Stimulated activated CD8-positive, alpha-beta memory T cell treated with anti-CD3 and anti-CD28 coated beads, Interleukin-4, amount 100 ng/mL, for 4 hours (primary cell): Measurements from ENCODE around the gene PBX3.
"Not testable (repeated sequence)": the region's sequence is repeated elsewhere in the genome, so short reads cannot be mapped to it uniquely, and the experiment has no call there.

Experiments
- DNase-seq, 2 donors: peaks; one replicate each; pipeline ENCODE4 v3.0.0-alpha.2; 2020; ENCODE audit warnings: low read depth in 2 of 2, low spot score in 1 of 2

PBX3 gene

GRCh38 chr9:125821078-125821477 is 73.9 kb downstream of the PBX3 start:
- DNase-seq: no peak

- no peak for DNase-seq
Measured at GRCh38 chr9:125822160-125822559, 75.0 kb downstream of the PBX3 start.

GRCh38 chr9:125822902-125823301 is 75.7 kb downstream of the PBX3 start:
- no peak for DNase-seq

- not testable (repeated sequence) for DNase-seq
Measured at GRCh38 chr9:125823874-125824406, 76.8 kb downstream of the PBX3 start.

- DNase-seq: no peak
Measured at GRCh38 chr9:125825762-125826161, 78.6 kb downstream of the PBX3 start.

- no peak for DNase-seq
Measured at GRCh38 chr9:125826850-125827249, 79.7 kb downstream of the PBX3 start.

- DNase-seq: peak in 1 of 2 donors; percentile 16
Measured at GRCh38 chr9:125829743-125830142, 82.6 kb downstream of the PBX3 start.

- DNase-seq: no peak
Measured at GRCh38 chr9:125831054-125831453, 83.9 kb downstream of the PBX3 start.

GRCh38 chr9:125831616-125832015 is 84.4 kb downstream of the PBX3 start:
- no peak for DNase-seq

GRCh38 chr9:125835655-125836054 is 88.5 kb downstream of the PBX3 start:
- no peak for DNase-seq

- no peak for DNase-seq
Measured at GRCh38 chr9:125839317-125839716, 92.1 kb downstream of the PBX3 start.

- DNase-seq: no peak
Measured at GRCh38 chr9:125841444-125841843, 94.3 kb downstream of the PBX3 start.

- no peak for DNase-seq
Measured at GRCh38 chr9:125842242-125842641, 95.1 kb downstream of the PBX3 start.

- no peak for DNase-seq
Measured at GRCh38 chr9:125843646-125844045, 96.5 kb downstream of the PBX3 start.

GRCh38 chr9:125844611-125845010 is 97.4 kb downstream of the PBX3 start:
- DNase-seq: no peak

- DNase-seq: no peak
Measured at GRCh38 chr9:125845271-125845808, 98.2 kb downstream of the PBX3 start.

GRCh38 chr9:125847735-125848134 is 100.6 kb downstream of the PBX3 start:
- DNase-seq: no peak

- no peak for DNase-seq
Measured at GRCh38 chr9:125850106-125850632, 103.0 kb downstream of the PBX3 start.

- DNase-seq: no peak
Measured at GRCh38 chr9:125850763-125851162, 103.6 kb downstream of the PBX3 start.

GRCh38 chr9:125851979-125852378 is 104.8 kb downstream of the PBX3 start:
- DNase-seq: no peak

GRCh38 chr9:125852386-125852785 is 105.2 kb downstream of the PBX3 start:
- no peak for DNase-seq

- DNase-seq: no peak
Measured at GRCh38 chr9:125854553-125855275, 107.5 kb downstream of the PBX3 start.

- DNase-seq: no peak
Measured at GRCh38 chr9:125856331-125856730, 109.2 kb downstream of the PBX3 start.
